SU-DHL-6 (cell line): Measurements from ENCODE around the gene TMEM185A.

ENCODE experiments used
- H2AFZ ChIP-seq: fragments of 200-600 bp; sonication (generic); 2 replicates; pipeline ENCODE4 v1.6.1; 2014; ENCODE audit warnings: low read depth, mild to moderate bottlenecking, moderate library complexity, mixed read lengths, antibody characterized with exemption, low read length; ENCODE audit not compliant: severe bottlenecking
- H3F3A ChIP-seq: fragments of 200-600 bp; shearing (Covaris generic); 2 replicates; pipeline ENCODE4 v1.6.0; 2016; ENCODE audit warnings: antibody characterized with exemption, mild to moderate bottlenecking; ENCODE audit not compliant: insufficient read depth
- H3K27ac ChIP-seq: fragments of 200-600 bp; sonication (generic); 2 replicates; pipeline ENCODE4 v1.5.1; 2016; ENCODE audit warnings: low read depth, mild to moderate bottlenecking, low read length, moderate library complexity, mixed read lengths
- H3K27me3 ChIP-seq: fragments of 200-600 bp; sonication (generic), shearing (Covaris generic); 2 replicates; pipeline ENCODE4 v1.6.0; 2014; ENCODE audit warnings: mild to moderate bottlenecking, low read length
- H3K36me3 ChIP-seq: fragments of 200-600 bp; sonication (generic); 2 replicates; pipeline ENCODE4 v1.6.1; 2014; ENCODE audit warnings: mild to moderate bottlenecking, low read length, mixed read lengths
- H3K4me2 ChIP-seq: fragments of 300-600, 200-600 bp; shearing (Covaris generic), sonication (generic); 2 replicates; pipeline ENCODE4 v1.6.0; 2014; ENCODE audit warnings: low read length, low read depth, mild to moderate bottlenecking; ENCODE audit not compliant: poor library complexity, severe bottlenecking
- H3K4me3 ChIP-seq: fragments of 200-600 bp; sonication (generic); 2 replicates; pipeline ENCODE4 v1.5.1; 2014; ENCODE audit warnings: antibody characterized with exemption, low read length, mild to moderate bottlenecking, mixed read lengths; ENCODE audit not compliant: insufficient read depth, poor library complexity, severe bottlenecking
- H3K79me2 ChIP-seq: fragments of 200-600 bp; sonication (generic); 2 replicates; pipeline ENCODE4 v1.6.1; 2014; ENCODE audit warnings: mild to moderate bottlenecking, low read length, moderate library complexity; ENCODE audit not compliant: insufficient read depth
- H3K9ac ChIP-seq: fragments of 200-600 bp; sonication (generic); 2 replicates; pipeline ENCODE4 v1.7.0; 2014; ENCODE audit warnings: mild to moderate bottlenecking, low read length
- H3K9me2 ChIP-seq: fragments of 200-600 bp; sonication (generic); replicated peaks from 2 replicates; pipeline ENCODE4 v1.6.1; 2014; ENCODE audit warnings: low read length; ENCODE audit not compliant: insufficient read depth
- H3K9me3 ChIP-seq: fragments of 200-600 bp; sonication (generic); 2 replicates; pipeline ENCODE4 v1.6.1; 2014; ENCODE audit warnings: low read length, mixed read lengths; ENCODE audit not compliant: insufficient read depth
- H4K20me1 ChIP-seq: fragments of 200-600 bp; sonication (generic); 2 replicates; pipeline ENCODE4 v1.6.1; 2014; ENCODE audit warnings: low read depth, mild to moderate bottlenecking, antibody characterized with exemption, low read length, moderate library complexity, mixed read lengths
- EZH2phosphoT487 ChIP-seq: fragments of 200-600 bp; sonication (generic), shearing (Covaris generic); conservative IDR thresholded peaks from 2 replicates; pipeline ENCODE4 v1.6.1; 2018; ENCODE audit warnings: mild to moderate bottlenecking, antibody characterized with exemption, low read length, moderate library complexity, mixed read lengths
- TF ChIP-seq, protein P1 (sequence below): fragments of 200-600 bp; sonication (generic); IDR thresholded peaks from one replicate; pipeline ENCODE4 v1.5.1; 2017; ENCODE audit warnings: antibody characterized with exemption, mild to moderate bottlenecking, low read length, moderate library complexity; ENCODE audit not compliant: insufficient read depth, poor library complexity, severe bottlenecking

Gene TMEM185A

DNA sequence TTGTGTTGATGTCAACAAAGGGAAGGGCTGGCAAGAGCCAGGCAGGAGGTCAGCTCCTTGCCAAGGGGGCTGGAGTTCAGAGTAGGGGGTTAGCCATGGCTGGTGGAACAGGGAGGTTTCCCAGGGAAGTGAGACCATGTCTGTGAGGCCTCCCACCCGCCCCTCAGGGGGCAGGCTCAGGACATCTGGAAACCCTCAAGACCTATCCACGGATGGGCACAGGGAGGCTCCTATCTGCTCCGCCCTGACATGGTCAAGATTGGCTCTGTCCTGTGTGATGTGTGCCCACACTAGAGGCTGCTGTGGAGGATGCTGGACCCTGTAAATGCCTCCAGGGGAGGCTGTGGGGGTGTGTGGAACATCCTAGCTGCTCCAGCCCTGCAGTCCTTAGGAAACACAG lies 8.0 kb upstream of the TMEM185A start:
- H3K4me2 ChIP-seq: no peak overlapping the region

DNA sequence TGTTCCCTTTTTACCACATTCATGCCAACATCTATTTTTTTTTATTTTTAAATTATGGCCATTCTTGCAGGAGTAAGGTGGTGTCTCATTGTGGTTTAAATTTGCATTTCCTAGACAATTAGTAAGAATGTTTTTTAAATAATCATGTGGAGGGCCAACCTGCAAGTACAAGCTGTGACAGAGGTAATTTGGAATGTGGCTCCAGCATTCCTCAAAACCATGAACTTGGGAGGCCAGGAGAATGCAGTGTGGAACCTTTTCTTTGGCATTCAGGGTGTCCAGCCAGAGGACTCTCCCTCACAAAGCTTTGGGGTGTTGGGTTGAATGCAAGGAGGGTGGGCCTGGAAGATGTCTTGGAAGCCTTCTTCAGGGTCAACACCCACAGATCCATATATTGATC lies 7.3 kb upstream of the TMEM185A start:
- Histone ChIP-seq H3K9me3 (no peaks in the 10 kb centered on the region), H3K36me3 (no peaks in the 10 kb centered on the region), H3F3A (no peaks in the 10 kb centered on the region), H3K79me2 (no peaks in the 10 kb centered on the region), H3K4me3 (no peak overlapping the region), H3K27ac (no peak overlapping the region), H3K27me3 (no peaks in the 10 kb centered on the region), H3K9me2 (no peaks in the 10 kb centered on the region), H4K20me1 (no peaks in the 10 kb centered on the region), H3K9ac (no peak overlapping the region), H2AFZ (no peak overlapping the region), H3K4me2 (no peak overlapping the region)
- TF ChIP-seq EZH2phosphoT487: no peak
- TF ChIP-seq, protein P1, sequence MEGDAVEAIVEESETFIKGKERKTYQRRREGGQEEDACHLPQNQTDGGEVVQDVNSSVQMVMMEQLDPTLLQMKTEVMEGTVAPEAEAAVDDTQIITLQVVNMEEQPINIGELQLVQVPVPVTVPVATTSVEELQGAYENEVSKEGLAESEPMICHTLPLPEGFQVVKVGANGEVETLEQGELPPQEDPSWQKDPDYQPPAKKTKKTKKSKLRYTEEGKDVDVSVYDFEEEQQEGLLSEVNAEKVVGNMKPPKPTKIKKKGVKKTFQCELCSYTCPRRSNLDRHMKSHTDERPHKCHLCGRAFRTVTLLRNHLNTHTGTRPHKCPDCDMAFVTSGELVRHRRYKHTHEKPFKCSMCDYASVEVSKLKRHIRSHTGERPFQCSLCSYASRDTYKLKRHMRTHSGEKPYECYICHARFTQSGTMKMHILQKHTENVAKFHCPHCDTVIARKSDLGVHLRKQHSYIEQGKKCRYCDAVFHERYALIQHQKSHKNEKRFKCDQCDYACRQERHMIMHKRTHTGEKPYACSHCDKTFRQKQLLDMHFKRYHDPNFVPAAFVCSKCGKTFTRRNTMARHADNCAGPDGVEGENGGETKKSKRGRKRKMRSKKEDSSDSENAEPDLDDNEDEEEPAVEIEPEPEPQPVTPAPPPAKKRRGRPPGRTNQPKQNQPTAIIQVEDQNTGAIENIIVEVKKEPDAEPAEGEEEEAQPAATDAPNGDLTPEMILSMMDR: no peak

More for the DNA sequence above, 8.0 kb upstream of the TMEM185A start:
- Histone ChIP-seq H3K4me3 (no peak overlapping the region), H3K9ac (no peak overlapping the region), H3K27ac (no peak overlapping the region), H3K27me3 (no peaks in the 10 kb centered on the region), H3K9me2 (no peaks in the 10 kb centered on the region), H2AFZ (no peak overlapping the region), H3K9me3 (no peaks in the 10 kb centered on the region), H4K20me1 (no peaks in the 10 kb centered on the region), H3K36me3 (no peaks in the 10 kb centered on the region), H3K79me2 (no peaks in the 10 kb centered on the region), H3F3A (no peaks in the 10 kb centered on the region)
- TF ChIP-seq, protein P1: no peak
- no peak for TF ChIP-seq EZH2phosphoT487

DNA sequence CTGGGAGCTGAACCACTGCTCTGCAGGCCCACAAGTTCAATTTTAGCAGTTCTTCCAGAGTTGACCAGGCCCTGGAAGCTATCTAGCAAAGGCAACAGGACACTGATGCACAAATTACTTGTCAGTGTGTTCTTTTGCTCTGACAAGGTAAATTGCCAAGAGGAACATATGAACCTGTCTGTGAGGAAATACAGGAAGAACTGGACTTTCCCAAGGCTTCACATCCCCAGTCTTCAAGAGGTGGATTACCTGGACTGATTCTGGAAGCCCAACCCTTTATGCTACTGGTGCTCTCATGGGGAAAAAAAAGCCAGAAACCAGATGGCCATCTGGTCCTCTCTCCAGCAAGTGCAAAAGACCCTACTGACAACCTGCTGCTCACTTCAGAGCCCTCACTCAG lies 1.9 kb upstream of the TMEM185A start:
- Histone ChIP-seq H4K20me1 (no peaks in the 10 kb centered on the region; the same call in 1 of the 2 replicates), H3K27me3 (no peaks in the 10 kb centered on the region), H3K9me3 (no peaks in the 10 kb centered on the region), H3K4me3 (no peak overlapping the region), H3K79me2 (no peaks in the 10 kb centered on the region), H2AFZ (no peak overlapping the region), H3K4me2 (no peak overlapping the region), H3K27ac (no peak overlapping the region), H3K36me3 (no peaks in the 10 kb centered on the region), H3F3A (no peaks in the 10 kb centered on the region), H3K9ac (no peak overlapping the region), H3K9me2 (no peaks in the 10 kb centered on the region)
- no peak for TF ChIP-seq EZH2phosphoT487
- TF ChIP-seq, protein P1: no peak
